Measurements from ENCODE around the gene TRNP1. TPM values are rescaled to one million over a fixed set of nuclear protein-coding genes. Genes with fewer than 3 reads are reported as not detected.

Gene TRNP1
- polyA plus RNA-seq, 4 donors, result 6.3 to 8.1 (median 7.9) TPM

Other genes starting within 250 kb of the TRNP1 start
- 10 to 100 TPM; 18.1 to 19.1 (median 18.5) TPM for gene PIGV, start 205.7 kb upstream of the TRNP1 start, polyA plus RNA-seq (ENCODE audit: insufficient read length in 4 of 4)
- gene ZDHHC18, start 167.0 kb upstream of the TRNP1 start, polyA plus RNA-seq (ENCODE audit: insufficient read length in 4 of 4), result 10 to 100 TPM; 20.7 to 23.2 (median 22.1) TPM
- under 1 TPM; 0.58 to 0.91 (median 0.72) TPM for gene SFN, start 130.5 kb upstream of the TRNP1 start, polyA plus RNA-seq (ENCODE audit: insufficient read length in 4 of 4)
- gene GPN2, start 103.4 kb upstream of the TRNP1 start, polyA plus RNA-seq (ENCODE audit: insufficient read length in 4 of 4), result 10 to 100 TPM; 28.1 to 34.1 (median 29.8) TPM
- gene GPATCH3, start 93.2 kb upstream of the TRNP1 start, polyA plus RNA-seq (ENCODE audit: insufficient read length in 4 of 4), result 10 to 100 TPM; 12.0 to 17.0 (median 14.7) TPM
- 1 to 10 TPM; 1.2 to 1.8 (median 1.6) TPM for gene NR0B2, start 79.7 kb upstream of the TRNP1 start, polyA plus RNA-seq (ENCODE audit: insufficient read length in 4 of 4)
- gene NUDC, start 71.9 kb upstream of the TRNP1 start, polyA plus RNA-seq (ENCODE audit: insufficient read length in 4 of 4), result 10 to 100 TPM; 86.4 to 99.3 (median 90.3) TPM
- gene KDF1, start 33.2 kb upstream of the TRNP1 start, polyA plus RNA-seq (ENCODE audit: insufficient read length in 4 of 4), result 10 to 100 TPM in 2 of 4 donors, 1 to 10 TPM in 2; 9.2 to 11.1 (median 10.0) TPM
- 1 to 10 TPM in 3 of 4 donors, under 1 TPM in 1; 0.80 to 1.2 (median 1.1) TPM for gene TENT5B, start 19.2 kb downstream of the TRNP1 start, polyA plus RNA-seq (ENCODE audit: insufficient read length in 4 of 4)
- gene SLC9A1, start 161.4 kb downstream of the TRNP1 start, polyA plus RNA-seq (ENCODE audit: insufficient read length in 4 of 4), result 10 to 100 TPM; 23.4 to 32.1 (median 25.0) TPM
- gene WDTC1, start 240.9 kb downstream of the TRNP1 start, polyA plus RNA-seq (ENCODE audit: insufficient read length in 4 of 4), result 10 to 100 TPM; 40.8 to 51.9 (median 44.9) TPM